NCI-H2227 (cell line): ENCODE measurements around the gene SCAP.

Experiments
- DNase-seq: peaks from one replicate; lab custom pipeline; 2025; ENCODE audit not compliant: unreplicated experiment; lab: John Stamatoyannopoulos, UW

The SCAP gene

DNA sequence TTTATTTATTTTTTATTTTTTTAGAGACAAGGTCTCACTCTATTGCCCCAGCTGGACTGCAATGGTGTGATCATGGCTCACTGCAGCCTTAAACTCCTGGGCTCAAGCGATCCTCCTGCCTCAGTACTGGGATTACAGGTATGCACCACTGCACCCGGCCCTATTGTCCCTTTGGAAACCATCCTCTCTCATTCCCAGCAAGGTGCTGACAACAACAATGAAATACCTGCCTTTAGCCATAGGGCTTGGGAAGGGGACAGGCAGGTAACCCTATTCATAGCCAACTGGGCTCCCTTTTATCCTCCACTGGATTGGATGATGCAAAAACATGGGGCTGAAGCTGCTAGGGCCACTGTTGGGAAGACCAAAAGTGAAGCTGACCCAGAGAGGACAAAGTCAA lies 43.1 kb downstream of the SCAP start:
- DNase-seq: no peak

DNA sequence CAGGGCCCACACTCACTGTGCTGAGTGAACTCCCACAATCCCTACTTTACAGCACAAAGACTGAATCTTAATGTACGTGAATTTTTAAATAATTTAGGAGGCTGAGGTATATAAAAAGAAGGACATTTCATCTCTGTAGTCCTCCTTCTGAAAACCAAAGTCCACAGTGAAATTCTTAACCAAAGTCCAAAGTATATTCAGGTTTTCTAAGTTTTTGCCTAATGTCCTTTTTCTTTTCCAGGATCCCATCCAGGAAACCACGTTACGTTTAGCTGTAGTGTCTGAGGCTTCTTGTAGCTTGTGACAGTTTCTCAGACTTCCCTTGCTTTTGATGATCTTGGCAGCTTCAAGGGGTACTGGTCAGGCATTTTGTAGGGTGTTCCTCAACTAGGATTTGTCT lies 44.5 kb downstream of the SCAP start:
- no peak for DNase-seq

DNA sequence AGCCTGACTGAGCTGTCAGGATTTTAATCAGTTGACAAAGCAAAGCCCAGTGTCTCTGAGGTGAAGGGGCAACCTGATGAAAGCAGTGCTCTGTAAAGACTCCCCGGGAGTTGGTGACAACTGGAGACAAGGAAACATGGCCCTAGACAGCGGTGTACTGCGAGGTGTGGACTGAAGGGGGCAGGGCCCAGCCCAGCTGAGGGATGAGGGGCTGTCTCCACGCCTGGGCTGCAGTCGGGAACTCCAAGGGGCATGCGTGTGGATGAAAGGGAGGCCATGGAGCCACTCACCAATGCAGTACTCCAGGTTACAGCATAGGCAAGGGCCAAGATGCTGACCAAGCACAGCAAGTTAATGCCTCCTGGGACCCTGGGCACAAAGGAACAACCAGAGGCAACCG lies 45.1 kb downstream of the SCAP start:
- DNase-seq: no peak

DNA sequence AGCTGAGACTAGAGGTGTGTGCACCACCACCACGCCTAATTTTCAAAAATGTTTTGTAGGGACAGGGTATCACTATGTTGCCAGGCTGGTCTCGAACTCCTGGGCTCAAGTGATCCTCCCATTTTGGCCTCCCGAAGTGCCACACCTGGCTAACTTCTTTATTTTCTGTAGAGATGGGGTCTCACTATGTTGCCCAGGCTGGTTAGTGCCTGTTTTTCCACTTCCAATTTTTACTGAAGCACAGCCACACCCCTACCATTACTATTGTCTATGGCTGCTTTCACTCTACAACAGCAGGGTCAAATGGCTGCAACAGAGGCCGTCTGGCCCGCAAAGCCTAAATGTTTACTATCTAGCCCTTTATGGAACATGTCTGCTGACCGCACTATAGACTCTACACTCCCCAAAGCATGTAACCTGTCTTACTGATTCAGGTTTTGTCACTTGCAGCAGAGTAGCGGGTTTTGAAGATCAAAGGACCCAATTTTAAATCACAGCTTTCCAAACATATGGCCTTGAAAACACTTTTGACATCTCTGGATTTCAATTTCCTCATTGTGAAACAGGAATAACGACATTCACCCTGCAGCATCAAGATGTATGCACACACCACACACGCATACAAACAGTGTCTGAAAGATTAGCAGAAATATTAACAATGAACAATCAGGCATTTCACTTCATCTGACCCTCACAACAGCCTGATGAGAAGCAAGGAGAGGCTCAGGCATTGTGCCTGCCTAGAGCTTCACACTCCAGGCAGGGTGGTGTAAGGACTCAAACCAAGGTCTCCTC lies 46.1 kb downstream of the SCAP start:
- no peak for DNase-seq

DNA sequence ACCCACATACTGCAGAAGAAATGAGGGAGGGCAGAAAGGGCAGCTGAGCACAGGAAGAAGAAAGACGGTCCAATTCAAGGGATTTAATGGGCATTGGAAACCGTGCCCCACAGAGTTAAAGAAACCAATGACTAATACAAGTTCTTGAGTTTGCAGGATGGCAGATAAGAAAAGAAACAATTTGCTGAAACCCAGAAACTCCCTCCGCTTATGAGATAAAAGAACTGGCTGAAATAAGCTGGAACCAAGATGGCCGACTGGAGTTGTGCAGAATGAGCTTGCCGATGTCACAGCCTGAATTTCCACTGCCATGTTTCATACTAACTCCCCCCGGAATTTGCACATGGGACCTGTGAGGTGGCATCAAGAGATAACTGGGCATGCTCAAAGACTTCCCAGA lies 47.1 kb downstream of the SCAP start:
- no peak for DNase-seq

DNA sequence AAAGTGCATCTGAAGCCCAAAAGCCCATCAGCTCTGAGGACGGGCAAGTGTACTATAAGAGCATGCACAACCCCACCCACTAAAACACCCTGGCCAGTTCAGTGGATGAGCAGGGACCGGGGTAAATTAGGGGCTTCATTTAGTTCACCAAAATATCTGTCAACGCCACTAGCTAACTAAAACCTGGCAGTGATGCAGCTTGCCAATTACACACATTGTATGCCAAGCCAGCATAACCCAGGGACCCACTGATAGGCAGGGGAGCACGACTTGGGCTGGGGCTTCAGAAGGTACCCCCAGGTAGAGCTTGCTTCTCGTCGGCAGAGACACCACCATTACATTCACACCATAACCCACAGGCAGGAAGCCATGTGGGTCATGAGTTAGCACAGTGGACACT lies 47.9 kb downstream of the SCAP start:
- DNase-seq: no peak

DNA sequence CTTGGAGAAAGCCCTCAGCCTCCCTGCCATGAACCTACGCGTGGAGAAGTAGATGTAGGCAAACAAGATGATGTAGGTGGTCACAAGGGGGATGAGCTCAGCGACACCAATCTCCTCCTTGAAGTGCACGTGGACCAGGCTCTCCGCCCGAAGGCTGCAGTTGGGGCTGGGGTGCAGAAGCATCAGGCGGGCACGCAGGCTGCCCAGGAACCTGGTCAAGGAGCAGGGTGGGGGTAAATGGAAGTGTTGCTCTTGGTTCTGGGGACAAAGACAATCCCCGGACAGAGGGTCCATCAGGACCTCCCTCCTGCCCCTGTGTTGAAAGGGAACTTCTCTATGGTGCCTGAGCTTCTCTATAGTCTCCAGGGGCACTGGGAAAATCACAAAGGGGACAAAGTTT lies 49.8 kb downstream of the SCAP start:
- no peak for DNase-seq

DNA sequence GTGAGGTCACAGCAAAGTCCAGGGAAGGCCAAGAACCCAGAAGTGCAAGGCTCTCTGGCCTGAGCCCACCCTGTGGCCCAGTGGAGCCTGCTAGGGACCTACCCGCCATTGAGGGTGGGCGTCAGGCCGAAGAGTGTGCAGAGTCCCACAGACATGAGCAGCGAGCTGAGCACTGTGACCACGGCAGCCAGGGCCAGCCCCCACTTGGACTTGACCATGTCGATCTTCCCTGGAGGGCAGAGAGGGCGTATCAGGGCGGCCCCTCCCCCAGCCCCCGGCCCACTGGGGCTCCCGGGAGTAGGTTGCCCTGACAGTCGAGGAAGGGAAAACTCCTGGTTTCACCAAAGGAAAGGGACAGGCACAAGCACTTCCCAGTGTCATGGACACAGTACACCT lies 50.4 kb downstream of the SCAP start:
- no peak for DNase-seq

DNA sequence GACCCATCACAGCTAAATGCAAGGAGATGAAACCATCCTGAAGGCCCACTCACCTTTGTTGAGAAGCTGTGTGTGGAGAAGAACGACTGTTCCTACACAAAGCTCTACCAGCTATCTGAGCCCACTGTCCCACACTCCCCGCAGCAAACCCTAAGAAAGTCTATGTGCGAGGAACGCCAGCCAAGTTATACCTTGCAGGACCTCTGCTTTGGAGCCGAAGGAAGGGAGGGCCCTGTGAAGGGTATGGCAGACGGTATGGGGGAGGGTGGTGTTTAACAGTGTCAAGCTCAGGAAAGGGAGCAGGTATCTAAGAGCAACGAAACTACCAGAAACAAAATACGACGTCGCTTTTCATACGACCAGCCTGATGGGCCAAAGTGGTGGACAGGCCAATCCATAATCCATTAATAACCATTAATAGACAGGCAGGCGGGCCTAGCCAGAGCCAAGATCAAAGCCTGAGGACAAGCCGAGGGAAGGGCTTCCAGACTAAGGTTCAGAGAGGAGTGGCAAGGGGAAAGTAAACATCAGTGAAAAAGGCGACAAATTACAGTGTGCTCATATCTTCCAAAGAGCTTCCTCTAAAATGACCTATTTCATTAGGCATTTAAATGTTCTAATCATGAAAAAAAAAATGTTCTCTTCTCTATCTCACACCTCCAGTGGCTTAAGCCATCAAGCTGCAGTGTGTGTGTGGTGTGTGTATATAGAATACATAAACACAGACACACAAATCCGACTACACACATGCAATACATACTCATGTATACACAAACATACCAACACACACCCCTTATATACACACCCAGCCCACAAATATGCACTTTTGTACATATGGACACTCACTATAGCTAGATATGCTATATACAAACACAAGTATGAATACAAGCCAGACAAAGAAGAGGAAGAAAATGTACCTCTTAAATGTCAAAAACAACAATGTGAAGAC lies 51.0 kb downstream of the SCAP start:
- DNase-seq: no peak

DNA sequence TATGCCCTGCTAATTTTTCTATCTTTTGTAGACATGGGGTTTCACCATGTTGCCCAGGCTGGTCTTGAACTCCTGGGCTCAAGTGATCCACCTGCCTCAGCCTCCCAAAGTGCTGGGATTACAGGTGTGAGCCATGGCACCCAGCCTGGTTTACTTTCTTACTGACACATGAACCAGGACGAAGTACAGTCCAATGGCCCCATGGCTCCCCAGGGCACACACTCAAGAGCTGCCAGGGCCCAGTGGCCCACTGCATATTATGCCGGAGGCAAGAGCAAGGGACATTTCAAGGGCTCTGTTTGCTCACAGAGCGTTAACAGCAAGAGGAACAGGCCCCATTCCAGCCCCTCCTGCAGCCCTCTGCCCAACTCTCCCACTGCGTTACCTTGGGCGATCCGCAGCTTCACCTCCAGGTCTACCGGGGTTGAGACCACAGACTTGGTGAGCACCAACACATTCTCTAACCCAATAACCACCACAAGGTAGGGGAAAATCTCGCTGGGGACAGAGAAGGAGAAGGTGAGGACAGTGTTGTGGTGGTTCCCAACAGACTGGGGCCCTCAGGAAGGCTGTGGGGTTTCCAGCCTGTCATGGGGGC lies 52.1 kb downstream of the SCAP start:
- DNase-seq: no peak

DNA sequence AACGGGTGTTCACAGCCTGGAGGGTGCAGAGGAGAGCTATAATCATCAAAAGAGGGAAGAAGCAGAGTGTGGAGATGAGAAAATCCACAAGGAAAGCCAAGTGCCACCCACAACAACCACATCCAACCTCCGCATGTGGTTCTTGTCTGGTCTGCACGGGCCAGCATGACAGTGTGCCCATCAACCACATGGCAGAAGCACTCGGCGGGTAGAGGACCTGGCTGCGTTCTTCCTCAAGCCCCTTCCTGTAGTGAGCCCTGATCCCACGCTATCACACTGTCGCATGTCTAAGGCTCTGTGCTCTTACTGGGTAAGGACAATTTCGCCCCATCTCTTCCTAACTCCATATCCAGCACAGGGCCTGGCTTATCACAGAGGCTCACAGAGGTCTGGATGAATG lies 53.0 kb downstream of the SCAP start:
- DNase-seq: no peak

DNA sequence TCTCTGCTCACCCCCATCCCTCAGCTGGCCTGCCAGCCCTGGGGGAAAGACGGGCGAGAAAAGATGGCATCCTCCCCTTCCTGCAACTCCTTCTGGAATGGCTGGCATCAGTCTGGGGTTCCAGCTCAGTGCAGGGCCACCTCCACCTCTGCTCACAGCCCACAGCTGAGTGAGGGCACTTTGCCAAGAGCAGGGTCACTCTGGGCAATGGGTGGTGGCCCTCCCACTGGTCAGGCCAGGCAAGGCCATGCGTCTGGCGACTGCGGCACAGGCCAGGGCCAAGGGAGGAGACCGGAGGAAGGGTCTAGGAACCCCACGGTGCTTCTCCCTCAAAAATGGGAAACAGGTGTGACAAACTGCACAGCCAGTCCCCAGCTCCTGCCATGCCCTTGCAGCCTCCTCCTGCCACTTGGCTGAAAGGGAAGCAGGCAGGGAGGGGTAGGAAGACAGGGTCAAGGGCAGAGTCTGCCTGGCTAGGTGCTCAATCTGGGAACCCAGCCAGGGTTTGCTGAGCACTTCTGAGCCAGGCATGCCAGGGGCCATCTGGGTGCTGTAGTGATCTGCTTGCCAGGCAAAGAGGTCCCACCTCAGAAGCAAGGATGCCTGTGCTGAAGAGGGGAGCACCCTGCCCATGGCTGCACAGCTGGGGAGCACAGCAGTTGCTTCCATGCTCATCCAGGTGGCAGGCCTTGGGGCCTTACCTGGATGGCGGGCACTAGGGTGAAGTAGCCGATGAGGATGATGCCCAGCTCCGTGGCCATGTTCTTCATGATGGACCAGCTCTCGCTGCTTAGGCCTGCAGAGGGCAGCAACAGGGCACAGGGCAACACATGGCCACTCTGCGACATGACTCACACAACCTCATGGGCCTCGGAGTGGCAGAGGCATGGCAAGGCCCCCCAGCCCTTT lies 53.7 kb downstream of the SCAP start:
- DNase-seq: no peak

DNA sequence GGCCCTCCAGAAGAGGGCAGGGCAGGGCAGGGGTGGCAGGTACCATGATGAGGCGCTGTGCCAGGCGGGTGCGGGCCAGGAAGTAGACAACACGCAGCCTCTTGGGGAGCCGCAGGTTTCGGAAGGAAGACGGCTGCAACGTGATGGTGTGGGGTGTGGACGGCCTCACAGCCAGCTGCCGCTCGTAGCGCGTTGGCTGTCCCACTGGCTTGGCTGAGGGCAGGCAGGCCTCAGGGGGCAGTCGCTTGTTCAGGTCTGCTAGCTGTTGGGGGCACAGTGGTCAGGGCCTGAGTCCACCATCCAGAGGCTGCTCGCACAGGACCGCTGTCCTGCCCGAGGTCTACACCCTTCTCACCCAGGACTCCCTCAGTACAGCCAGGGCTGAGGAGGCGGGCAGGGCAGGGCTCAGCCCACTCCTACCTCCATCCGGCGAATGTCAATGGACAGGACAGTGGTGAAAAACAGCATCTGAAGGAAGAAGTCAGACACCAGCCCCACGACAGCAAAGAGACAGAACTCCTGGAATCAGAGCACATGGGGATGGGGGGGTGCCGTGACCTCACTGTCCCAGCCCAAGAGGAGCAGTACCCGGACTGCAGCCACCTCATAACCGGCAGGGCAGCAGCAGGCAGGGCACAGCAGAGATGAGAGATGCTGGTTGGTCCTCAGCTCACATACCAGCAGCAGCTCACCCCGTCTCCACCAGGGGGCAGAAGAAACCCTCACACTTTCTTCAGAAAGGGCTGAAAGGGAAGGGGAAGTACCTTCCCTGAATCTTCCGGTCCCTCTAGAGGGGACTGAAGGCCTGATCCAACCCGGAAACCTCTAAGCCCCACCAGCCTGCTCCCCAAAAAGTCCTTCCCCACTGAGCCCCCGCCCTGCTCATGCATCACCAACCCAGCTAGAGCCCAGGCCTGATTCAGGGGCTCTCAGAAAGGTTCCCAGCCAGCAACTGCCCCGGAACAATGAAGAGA lies 54.9 kb downstream of the SCAP start:
- DNase-seq: peak; percentile 83

DNA sequence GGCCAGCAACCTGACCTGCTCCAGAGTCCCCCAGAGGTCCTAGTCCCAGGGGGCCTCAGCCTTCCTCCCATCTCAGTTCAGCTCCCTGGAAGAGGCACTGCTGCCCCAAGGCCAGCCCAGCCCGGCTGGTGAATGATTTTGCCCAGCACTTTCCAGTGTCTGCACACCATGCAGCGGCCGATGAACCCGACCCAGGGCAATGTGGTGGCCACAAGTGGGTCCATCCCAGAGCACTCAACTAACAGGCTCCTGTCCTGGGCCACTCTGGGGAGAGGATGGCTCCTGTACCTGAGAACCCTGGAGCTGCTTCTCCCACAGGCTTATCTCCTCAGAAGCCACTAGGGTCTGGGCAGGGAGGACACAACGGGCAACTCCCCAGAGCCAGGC lies 55.7 kb downstream of the SCAP start:
- no peak for DNase-seq

DNA sequence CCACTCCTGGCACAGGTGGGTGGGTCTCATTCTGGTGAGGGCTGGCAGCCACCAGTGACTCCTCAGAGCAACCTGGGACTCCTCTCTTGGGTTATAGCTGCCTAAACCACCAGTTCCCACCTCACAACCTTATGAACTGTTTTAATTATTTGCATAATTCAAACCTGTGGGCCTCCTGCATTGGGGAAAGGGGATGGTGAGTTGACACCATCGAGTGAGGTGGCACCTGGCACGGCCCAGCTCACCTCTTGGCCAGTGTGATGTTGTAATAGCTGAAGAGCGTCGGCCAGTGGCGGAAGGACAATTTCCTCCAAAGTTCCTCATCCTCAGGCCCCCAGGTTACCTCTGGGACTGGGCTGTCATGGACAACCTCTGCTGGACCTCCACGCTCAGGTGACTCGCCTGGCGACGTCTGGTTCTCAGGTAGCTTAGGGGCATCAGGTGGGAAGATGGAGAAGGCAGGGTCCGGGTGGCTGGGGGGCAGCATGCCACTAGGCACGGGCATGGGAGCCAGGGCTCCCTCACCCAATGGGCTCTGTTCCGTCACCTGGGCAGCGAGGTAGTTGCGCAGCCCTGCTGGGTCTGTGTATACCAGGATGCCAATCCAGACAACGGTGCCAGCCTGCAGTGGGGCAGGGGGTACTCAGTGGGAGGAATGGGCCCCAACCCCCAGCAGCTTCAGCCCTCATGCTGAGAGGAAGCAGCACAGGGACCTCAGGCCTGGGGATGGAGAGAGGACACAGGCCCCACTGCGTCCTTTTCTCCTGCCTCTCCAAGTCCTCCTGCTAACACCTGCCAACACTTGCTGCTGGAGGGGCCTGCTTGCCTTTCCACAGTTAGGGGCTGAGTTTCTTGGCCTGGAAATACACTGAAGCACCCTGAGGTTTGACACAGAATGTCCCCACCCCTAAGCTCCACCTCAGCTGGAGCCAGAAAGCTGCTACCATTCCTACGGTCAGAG lies 56.4 kb downstream of the SCAP start:
- no peak for DNase-seq

DNA sequence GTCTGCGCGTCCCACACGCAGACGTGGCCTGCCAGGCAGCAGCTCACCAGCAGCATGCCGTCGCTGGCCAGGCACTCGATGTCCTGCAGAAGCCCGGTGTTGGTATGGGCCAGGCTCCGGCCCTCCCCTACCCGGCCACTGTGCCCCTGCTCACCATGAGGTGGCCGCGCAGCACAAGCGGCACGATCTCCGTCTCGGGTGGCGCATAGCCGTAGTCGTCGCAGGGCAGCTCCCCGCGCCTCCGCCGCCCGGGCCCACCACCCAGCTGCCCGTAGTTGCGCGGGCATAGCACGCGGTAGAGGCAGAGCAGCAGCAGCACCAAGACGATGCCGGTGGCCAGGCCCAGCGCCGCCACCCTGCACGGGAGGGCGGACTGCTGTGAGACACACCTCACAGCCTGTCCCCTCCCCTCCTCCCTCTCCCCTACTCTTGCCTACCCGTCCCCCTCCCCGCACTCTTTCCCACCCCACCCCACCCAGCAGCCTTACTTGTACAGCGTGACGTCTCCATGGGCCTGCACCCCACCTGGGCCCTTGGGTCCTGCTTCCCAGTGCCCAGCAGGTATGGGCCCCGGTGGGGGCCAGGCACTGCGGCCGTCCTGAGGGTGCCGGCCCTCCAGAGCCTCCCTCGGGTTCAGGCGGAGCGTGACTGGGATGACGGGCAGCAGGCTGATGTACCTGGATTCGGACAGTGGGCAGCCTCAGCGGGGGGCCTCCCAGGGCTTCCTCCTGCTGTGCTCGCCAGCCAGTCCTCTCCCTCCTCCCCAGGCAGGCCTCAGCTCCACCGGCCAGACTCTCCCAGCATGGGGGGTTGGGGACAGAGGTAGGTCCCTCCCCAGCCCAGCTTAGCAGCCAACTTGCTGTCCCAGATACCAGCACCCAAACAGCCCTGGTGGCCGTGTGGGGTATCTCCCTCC lies 57.3 kb downstream of the SCAP start:
- no peak for DNase-seq

DNA sequence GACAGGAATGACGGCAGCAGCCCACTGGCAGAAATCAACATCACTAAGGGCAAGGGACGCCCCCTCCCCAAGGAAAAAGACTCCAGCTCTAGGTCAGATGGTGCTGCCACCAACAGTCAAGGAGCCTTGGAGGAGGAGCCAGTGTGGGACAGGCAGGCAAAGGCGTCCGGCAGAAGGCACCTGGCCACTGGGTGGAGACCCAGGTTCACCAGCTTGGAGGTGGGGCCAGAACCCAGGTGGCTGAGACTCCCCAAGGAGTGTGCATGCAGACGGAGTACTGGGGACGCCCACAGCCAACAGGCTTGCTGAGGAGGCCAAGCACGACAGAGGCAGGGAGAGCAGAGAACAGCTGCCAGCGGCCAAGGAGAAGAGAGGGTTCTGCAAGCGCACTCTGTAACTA lies 59.7 kb downstream of the SCAP start:
- DNase-seq: no peak
